HG02943 (cell line): ENCODE measurements around the gene VAC14.

Experiments
- ATAC-seq: cut with Tn5 transposase; IDR thresholded peaks from one replicate; pipeline ENCODE4 v1.9.1; 2021; ENCODE audit warnings: mild to moderate bottlenecking, low read depth, moderate library complexity; ENCODE audit not compliant: unreplicated experiment

Gene VAC14

DNA sequence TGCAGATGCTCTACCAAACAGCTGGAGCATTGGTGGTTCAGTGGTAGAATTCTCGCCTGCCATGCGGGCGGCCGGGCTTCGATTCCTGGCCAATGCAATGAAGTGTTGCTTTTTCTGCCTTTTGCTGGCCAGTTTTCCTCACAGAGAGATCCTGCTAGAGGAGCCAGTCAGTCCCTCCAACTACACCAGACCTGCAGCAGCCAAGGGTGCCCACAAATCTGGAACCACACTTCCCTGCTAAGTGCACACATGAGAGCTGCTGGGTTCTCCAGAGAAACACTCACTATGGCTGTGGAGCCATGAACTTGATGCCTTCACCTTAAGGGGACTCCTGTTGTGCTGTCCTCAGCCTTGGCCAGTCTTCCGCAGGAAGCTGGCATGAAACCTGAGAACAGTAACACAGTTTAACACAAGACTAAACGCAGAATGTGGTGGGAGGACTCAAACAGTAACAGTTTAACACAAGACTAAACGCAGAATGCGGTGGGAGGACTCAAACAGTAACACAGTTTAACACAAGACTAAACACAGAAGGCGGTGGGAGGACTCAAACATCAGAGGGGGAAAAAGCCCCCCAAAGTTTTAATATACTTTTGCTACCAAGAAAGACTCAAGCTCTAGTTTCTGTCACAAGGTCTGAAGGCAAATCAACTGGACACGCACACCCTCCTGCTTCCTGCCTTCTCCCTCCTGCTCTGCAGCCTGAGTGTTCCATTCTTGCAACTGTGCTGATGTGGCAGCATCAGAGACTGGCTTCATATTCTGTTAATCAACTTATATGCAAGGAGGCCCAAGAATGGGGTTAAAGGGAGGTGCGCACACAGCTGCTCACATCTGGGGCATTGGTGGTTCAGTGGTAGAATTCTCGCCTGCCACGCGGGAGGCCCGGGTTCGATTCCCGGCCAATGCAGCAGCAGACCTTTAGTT is 12.0 kb downstream of the VAC14 start:
- no peak for ATAC-seq

- ATAC-seq: no peak
These were observed 14.8 kb downstream of the VAC14 start for GRCh38 chr16:70786020-70786755.

DNA sequence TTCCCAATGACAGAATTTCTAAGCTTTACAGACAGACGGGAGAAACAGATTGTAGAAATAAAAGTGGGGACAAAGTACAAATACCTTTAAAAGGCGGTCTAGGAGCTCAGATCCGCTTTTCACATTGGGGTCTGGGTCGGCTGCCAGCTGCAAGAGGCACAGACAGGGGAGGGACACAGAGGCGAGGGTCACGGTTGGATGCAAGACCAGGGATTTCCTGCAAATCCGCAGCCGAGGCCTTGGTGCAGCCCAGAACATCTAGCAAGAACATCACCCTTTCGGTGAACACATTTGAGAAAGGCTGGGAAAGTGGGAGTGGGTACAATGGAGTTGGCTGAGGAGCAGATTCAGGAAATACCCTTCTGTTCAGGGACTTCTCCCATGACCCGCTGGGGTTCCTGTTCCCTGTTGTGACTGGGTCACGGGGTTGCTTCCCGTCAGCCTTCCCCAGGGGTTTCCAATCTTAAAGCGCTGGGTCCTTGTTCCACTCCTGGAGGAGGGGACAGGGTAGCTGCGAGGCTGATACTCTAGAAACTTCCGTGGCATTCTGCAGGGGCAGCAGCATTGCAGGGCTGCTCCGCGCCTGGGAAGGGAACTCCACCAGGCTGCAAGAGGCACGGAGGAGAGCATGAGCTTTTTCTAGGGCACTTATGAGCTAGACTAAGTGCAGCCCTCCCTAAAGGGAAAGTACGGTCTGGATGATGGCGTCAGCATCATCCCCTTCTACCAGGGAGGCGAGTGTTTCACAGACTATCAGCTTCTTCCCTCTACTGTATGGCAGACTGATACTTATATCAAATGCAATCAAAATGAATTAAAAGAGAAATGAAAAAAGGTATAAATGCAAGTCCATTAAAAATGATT is 16.0 kb downstream of the VAC14 start:
- no peak for ATAC-seq

GRCh38 chr16:70782237-70782636 is 18.7 kb downstream of the VAC14 start:
- no peak for ATAC-seq

- no peak for ATAC-seq
These were observed 19.2 kb downstream of the VAC14 start for GRCh38 chr16:70781800-70782199.

- no peak for ATAC-seq
These were observed 20.4 kb downstream of the VAC14 start for GRCh38 chr16:70780546-70780945.

GRCh38 chr16:70779361-70779760 is 21.6 kb downstream of the VAC14 start:
- ATAC-seq: no peak

- no peak for ATAC-seq
These were observed 22.1 kb downstream of the VAC14 start for GRCh38 chr16:70778901-70779309.

GRCh38 chr16:70777973-70778406 is 23.0 kb downstream of the VAC14 start:
- ATAC-seq: no peak

- ATAC-seq: no peak
These were observed 23.5 kb downstream of the VAC14 start for GRCh38 chr16:70777496-70777895.

DNA sequence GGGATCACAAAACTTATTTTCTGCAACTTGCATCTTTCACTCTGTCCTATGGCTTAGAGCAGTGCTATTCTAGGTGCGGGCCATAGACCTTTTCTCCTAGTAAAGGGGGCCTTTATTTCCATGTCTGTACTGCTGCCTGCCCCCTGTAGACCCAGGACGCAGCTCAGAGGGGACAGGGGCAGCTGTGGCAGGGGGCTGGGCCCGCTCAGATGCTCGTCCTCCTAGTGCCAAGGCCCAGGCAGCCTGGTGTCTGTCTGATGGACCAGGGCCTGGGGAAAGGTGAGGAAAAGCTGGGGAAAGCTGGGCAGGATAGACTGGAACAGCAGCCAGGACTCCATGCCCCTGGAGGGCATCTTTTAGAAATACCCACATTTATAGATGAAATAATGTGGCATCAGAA is 25.6 kb downstream of the VAC14 start:
- no peak for ATAC-seq

GRCh38 chr16:70774261-70774660 is 26.7 kb downstream of the VAC14 start:
- ATAC-seq: no peak

GRCh38 chr16:70772493-70772892 is 28.5 kb downstream of the VAC14 start:
- no peak for ATAC-seq

DNA sequence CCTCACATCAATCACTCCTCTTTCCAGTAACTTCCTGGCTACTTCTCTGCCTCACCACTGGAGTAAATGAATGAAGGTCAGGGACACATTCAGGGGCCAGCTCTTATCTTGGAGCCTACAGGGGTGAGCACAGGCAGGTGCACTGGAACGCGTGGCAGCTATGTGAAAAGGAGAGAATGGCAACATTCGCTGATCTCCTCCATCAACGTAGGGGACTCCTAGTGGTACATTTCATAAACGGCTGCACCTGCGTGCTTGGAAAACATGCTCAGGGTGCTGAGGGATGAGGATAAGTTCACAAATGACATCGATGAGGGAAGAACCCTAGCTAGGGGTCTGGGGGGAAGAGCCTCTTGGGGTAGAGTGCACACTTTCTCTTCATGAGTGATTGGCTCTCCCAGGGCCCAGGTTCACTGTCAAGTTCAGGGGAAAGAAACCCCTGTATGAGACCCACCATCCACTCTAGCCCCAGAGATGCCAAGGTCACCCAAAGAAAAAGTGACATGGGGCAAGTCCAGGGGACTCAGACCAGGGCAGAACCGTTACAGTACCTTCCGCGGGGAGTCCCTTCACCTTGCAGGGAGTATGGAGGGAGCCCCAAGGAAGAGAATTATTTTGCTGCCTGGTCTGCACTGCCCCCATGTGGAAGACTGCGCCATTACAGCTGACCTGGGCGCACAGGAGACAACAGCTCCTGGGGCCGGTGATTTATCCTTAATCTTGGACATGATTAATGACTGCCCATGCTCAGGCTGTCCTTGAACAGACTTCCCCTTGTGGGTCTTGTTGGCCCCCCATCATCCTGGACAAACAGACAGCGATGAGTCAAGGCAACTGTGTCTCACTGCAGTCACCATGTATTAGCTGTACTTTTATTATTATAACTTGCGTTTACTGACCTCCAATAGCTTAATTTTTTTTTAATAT is 30.1 kb downstream of the VAC14 start:
- no peak for ATAC-seq

DNA sequence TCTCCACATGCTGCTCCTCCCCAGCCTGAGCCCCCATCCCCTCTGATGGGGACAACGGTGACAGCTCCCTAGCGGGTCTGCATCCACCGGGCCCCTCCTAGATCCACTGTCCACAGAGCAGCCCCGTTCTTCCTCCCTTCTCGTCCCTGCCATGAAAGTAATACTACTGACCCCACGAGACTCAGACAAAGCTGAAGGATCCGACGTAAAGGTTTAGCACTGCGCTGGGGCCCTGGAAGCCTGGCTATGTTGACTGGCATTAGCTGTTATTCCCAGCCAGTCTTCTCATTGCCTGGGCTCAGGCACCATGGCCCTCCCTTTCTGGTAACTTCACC is 30.7 kb downstream of the VAC14 start:
- ATAC-seq: no peak

GRCh38 chr16:70769761-70770160 is 31.2 kb downstream of the VAC14 start:
- ATAC-seq: no peak

GRCh38 chr16:70769131-70769530 is 31.8 kb downstream of the VAC14 start:
- no peak for ATAC-seq

- ATAC-seq: no peak
These were observed 32.8 kb downstream of the VAC14 start for GRCh38 chr16:70768203-70768580.

GRCh38 chr16:70767377-70768202 is 33.4 kb downstream of the VAC14 start:
- no peak for ATAC-seq
